T1000 (cell line): ENCODE measurements around the gene HAP1.
"Not testable (repeated sequence)": the region's sequence is repeated elsewhere in the genome, so short reads cannot be mapped to it uniquely, and the experiment has no call there.

Source experiments
- DNase-seq: peaks from one replicate; lab custom pipeline; 2025; ENCODE audit warnings: mixed read lengths; lab: John Stamatoyannopoulos, UW

HAP1 gene

GRCh38 chr17:41724476-41725050 lies 9.9 kb downstream of the HAP1 start:
- no peak for DNase-seq

- no peak for DNase-seq
Measured at GRCh38 chr17:41723801-41724475, 10.5 kb downstream of the HAP1 start.

GRCh38 chr17:41722231-41722630 lies 12.2 kb downstream of the HAP1 start:
- DNase-seq, result no peak

- no peak for DNase-seq
Measured at GRCh38 chr17:41718287-41718645, 16.2 kb downstream of the HAP1 start.

GRCh38 chr17:41717408-41718286 lies 16.8 kb downstream of the HAP1 start:
- DNase-seq, result peak; percentile 65

- DNase-seq, result no peak
Measured at GRCh38 chr17:41711669-41712400, 22.6 kb downstream of the HAP1 start, which contains the start of gene GAST. Gene GAST (plus strand): TSS chr17:41712331. CDS start chr17:41715437, 3,106 bp downstream.

- peak; percentile 87 for DNase-seq
Measured at GRCh38 chr17:41710472-41711090, 23.9 kb downstream of the HAP1 start.

- no peak for DNase-seq
Measured at GRCh38 chr17:41707803-41708669, 26.4 kb downstream of the HAP1 start.

- no peak for DNase-seq
Measured at GRCh38 chr17:41705271-41705991, 29.0 kb downstream of the HAP1 start.

- DNase-seq, result no peak
Measured at GRCh38 chr17:41702712-41703111, 31.7 kb downstream of the HAP1 start.

- DNase-seq, result not testable (repeated sequence)
Measured at GRCh38 chr17:41700843-41701242, 33.6 kb downstream of the HAP1 start.

GRCh38 chr17:41697122-41697962 lies 37.1 kb downstream of the HAP1 start:
- no peak for DNase-seq

GRCh38 chr17:41695954-41696757 lies 38.3 kb downstream of the HAP1 start:
- DNase-seq, result no peak

GRCh38 chr17:41695134-41695661 lies 39.2 kb downstream of the HAP1 start:
- DNase-seq, result no peak

GRCh38 chr17:41692722-41693521 lies 41.5 kb downstream of the HAP1 start:
- no peak for DNase-seq

GRCh38 chr17:41691031-41691777 lies 43.2 kb downstream of the HAP1 start:
- DNase-seq, result no peak
